GM18858 (cell line): ENCODE results near the gene SNX13.

Experiments used
- ATAC-seq: cut with Tn5 transposase; IDR thresholded peaks from one replicate; pipeline ENCODE4 v1.9.1; 2021; ENCODE audit not compliant: unreplicated experiment

Gene SNX13

DNA sequence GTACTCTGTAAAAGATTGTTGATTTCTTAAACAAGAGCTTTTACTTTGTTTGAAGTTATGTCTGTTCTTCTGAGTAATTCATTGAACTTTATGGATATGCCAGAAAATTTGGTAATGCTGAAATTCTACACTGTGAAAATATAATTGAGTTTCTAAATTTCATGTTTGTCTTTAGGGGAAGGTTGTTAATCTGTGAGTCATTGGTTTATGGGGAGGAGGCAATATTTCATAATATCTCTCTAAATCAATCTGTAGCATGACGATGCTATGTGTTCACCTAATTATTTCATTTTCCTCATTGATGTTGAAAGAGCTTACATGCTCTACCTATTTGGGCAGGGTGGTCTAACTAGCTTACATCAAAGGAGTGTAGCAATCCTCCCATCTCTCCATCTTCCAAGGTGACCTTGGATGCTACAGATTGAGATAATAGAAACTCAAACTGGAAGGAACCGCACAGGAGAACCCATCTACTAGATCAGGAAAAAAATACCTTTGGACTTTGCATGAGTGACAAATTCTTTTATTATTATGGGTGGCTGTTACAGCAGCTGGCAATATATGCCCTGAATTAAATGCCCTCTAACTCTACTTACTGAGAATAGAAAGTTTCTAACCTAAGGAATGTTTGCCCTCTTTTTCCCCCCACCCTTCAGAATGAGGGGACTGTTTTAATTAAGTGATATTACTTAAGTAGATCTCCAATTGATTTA lies 8.4 kb upstream of the SNX13 start:
- no peak for ATAC-seq

DNA sequence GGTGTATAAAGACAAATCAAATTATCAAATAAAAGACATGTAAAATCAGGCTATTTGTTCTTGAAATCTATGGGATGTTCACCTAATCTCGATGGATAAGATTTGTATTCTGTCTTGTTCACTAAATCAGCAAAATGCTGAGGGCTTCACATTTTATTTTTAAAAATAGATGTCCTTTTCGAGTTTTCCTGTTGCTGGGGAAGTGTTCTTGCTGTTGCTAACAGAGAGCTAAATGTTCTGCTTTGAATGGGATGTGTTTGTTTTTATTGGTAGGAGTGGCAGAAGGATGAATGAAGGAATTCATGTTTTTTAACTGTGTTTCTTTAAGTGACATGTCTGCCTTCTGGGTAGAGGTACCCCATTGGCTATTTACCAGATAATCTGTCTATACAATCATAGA lies 7.3 kb upstream of the SNX13 start:
- no peak for ATAC-seq

DNA sequence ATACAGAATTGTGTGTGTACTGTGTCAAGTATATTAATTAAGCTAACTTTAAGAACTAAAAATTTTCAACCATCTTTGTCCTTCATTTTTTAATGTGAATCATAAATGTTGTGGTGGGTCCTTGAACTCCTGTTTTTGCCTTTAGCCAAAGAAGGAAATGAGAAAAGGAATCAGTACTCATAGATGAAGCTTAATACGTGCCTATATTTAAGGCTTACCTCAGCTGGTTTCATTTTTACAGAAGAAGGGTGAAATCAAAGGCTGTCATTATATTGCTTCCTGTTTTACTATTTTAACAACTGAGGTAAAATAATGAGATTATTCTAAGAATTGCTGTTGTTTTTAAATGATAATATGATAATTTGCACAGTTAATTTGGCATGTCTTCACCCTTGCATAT lies 6.3 kb upstream of the SNX13 start:
- ATAC-seq: peak; percentile 74

DNA sequence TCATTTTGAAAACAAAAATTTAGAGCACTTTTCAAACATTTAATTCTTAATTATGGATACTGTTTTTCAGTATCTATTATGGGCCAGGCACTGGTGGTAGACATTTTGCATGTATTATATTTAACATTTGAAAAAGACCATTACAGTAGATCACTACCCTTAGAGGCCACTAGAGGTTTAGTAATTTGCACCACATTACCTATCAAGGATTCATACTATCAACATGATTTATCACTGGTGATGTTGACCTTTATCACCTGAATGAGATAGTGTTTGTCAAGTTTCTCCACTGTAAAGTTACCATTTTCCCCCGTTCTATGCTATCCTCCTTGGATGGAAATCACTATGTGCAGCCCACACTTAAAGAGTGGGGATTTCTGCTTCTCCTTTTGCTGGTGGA lies 4.4 kb upstream of the SNX13 start:
- no peak for ATAC-seq

DNA sequence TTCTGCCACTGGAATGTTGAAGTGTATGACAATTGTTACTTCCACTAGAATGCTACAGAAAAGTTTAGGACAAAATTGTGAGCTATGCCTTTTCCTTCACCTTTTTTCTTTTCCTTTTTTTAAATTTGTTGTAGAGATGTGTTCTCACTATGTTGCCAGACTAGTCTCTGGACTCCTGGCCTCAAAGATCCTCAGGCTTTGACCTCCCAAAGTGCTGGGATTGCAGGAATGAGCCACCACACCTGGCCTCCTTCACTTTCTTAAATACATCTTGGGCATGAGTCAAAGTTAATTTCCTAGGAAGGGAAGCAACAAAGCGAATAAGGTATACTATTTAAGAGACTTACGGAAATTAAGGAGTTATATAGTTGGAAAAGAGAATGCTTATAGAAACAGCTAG lies 2.7 kb upstream of the SNX13 start:
- ATAC-seq: no peak

DNA sequence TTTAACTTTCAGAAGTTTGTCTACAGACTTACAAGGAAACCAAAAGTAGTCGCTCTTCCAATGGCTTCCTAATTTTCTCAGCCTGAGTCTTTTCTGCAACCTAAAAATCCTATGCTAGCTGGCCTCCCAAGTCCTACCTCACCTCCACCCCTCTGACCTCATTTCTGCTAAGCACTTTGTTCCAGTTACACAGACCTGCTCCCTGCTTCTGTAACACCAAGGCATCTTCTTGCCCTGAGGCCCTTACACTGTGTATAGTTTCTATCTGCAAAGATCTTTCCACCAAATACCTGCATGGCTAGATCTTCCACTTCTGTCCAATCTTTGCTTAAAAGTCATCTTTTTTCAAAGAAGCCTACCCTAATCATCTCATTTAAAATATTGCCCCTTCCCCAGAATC lies 1.9 kb upstream of the SNX13 start:
- ATAC-seq: no peak

DNA sequence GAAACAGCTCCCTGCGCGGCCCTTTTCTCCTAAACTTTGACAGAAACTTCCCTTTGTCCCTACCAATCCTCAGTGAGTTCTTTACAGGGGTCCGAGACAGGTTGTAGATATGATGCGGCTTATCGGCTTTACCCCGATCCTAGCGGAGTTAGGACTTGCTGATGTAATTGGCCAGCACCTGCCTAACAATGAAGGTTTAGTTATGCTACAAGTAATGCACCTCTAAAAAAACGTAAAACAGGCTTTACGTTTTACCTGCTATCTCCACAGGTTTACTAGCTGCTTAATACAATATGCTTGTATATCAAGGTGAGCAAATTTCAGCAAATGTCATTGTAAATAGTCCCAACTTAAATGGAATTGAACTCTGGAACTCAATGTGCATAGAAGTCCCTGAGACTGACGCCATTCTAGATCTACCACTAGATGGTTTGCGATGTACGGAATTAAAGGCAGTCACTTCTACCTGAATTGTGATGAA lies 697 bp upstream of the SNX13 start:
- no peak for ATAC-seq

DNA sequence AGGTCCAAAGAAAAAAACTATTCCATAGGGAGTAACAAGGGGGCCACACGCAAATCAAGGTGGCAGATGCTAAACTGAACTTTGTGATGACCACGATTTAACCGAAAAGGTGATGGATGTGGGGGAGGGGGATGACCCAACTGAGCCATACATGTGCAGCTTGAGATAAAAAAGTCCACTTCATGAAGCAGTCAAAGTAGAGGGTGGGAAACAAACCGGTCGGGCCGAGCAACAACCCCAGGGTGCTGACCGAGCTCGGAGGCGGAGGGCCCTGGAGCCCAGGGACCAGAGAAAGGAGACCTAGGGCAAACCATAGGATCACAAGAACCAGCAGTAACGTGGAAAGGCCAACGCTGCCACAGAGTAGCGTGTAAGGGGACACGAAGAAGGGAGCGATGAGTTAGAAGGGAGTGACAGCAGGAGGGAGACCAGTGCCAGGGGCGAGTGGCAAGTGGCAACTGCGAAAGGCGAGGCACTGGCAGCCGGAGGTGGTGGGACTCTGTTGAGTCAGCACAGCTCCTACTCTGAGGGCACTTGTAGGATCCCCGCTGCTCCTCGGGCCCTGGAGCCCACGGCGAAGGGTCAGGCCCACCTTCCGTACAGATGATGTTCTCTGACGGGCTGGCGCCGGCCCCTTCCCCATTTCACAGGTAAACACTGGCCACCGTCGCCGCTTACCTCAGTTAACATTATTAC lies 540 bp downstream of the SNX13 start:
- ATAC-seq: peak; percentile 16

DNA sequence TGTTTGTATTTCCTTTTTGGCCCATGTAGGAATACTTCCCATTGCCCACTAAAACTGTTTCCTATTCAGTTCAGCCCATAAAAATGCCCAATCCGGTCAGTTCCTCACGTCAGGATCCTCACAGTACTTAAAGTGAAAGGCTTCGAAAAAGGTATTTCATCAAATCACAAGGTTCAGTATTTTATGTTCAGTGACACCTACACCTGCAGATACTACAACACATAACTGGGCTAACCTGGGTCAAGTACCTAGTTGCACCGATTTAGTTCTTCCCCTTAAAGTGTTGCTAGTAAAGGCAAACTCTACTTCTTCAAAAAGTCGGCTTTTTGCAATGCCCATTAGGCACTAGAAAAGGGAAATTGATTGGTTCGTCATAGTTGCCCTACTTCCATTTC lies 1.1 kb downstream of the SNX13 start:
- no peak for ATAC-seq

DNA sequence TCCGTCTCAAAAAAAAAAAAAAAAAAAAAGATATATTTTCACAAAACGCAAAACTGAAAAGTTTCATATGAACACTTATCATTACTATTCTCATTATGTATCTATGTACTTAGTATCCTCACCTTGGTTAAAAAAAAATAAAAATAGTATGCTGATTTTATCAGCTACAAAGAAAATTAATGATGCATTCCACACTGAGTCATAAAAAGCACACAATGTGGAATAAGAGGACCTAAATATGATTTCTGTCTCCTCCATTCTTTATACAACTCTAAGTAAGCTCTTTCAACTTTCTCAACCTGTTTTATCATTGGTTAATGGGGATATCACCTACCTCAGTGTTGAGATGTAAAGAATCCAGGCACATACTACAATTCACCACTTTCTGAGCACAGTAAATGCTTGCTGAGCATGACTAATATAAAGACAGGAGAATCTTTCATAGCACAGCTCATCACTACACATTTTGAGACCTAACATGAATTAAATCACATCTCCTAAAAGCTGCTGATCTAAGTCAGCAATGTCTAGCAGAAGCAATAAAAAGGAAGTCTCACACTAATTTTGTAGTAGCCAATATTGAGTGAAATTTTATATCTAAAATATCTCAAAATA lies 2.7 kb downstream of the SNX13 start:
- no peak for ATAC-seq

DNA sequence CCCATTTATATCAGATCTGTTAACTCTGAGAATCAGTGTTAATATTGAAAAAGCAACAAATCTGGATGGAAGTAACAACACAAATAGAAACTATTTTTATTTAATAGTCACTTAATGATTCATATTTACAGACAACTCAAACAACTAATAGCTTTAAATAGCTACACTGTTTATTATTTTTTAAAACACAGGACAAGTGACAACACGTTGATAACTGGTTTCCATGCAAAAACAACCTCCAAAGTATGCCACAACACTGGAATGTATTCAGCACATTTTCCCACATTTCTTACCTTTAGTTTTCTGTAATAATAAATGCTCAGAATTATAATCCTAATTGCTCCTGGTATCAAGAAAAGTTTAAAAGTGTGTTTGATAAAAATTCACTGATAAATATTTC lies 4.0 kb downstream of the SNX13 start:
- no peak for ATAC-seq

DNA sequence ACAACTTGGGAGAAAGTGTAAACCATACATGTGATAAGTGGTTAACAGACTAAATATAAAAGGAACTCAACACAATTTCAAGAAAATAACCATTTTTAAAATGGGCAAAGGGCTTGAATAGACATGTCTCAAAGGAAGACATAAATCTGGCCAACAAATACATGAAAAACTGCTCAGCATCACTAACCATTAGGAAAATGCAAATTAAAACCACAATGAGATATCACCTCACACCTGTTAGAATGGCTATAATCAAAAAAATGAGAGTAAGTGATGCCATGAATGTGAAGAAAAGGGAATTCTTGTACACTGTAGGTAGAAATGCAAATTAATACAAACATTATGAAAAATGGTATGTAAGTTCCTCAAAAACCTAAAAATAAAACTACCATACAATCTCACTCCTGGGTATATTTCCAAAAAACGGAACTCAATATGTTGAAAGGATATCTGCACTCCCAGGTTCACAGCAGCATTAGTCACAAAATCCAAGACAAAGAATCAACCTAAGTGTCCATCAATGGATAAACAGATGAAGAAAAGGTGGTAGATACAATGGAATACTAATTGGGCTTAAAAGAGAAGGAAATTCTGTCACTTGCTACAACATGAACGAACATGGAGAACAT lies 5.6 kb downstream of the SNX13 start:
- no peak for ATAC-seq

DNA sequence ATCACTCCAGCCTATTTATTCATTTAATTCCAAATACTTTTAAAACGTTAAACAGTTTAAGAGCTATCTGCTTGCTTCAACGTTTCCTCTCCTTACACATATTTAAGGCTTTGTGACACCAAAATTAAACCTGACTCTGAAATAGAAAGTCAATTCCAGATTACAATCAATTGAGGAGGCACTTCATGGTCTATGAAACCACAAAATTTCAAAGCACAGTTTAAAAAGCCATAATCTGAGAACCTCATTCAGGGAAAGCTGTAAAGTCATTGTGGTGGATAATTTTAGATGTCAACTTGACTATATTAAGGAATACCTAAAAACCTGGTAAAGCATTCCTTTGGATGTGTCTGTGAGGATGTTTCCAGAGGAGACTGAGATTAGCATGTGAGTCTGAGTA lies 6.2 kb downstream of the SNX13 start:
- no peak for ATAC-seq

DNA sequence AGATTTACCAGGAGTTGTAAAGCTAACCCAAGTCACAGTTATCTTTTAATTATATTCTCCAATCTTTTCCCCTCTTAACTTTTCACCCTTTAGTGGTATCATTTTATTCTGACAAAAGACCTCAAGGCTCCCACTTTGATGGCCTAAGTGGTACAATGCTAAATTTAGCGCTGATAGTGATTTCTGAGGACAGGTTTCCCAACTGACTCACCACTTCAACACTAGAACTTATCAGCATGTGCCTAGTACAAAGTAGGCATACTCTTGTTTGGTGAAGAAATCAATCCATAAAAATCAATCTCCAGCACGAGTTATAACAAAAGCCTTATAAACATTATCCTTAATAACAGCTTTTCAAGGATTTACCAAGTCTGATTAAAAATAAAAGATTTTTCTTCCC lies 7.5 kb downstream of the SNX13 start:
- ATAC-seq: no peak

DNA sequence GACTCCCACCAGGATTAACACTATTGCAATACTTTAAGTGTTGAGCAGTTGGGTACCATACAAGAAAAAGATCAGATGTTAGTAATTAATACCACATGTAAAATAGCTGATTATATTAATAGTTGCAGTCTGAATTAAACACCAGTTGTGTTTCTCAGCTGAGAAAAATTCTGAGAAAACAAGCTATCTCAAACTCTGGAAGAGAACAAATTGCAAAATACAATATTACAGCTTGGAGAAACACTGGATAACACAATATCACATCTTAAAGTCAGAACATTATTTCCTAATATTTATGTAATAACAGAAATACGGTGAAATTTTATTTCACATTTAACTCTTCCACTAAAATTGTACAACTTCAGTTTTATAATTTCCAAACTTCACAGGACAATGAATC lies 9.2 kb downstream of the SNX13 start:
- ATAC-seq: no peak

DNA sequence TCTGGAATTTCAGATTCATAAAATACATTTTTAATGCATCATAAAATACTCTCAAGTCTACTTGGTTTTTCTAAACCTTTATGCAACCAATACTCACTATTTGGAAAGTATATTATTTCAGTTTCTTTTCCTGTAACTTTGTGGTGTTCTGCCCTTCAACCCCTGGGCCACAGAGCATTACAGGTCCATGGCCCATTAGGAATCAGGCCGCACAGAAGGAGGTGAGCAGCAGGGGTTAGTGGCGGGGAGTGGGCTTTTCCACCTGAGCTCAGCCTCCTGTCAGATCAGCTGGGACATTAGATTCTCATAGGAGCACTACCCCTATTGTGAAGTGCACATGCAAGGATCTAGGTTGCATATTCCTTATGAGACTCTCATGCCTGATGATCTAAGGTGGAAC lies 9.7 kb downstream of the SNX13 start:
- ATAC-seq: no peak

DNA sequence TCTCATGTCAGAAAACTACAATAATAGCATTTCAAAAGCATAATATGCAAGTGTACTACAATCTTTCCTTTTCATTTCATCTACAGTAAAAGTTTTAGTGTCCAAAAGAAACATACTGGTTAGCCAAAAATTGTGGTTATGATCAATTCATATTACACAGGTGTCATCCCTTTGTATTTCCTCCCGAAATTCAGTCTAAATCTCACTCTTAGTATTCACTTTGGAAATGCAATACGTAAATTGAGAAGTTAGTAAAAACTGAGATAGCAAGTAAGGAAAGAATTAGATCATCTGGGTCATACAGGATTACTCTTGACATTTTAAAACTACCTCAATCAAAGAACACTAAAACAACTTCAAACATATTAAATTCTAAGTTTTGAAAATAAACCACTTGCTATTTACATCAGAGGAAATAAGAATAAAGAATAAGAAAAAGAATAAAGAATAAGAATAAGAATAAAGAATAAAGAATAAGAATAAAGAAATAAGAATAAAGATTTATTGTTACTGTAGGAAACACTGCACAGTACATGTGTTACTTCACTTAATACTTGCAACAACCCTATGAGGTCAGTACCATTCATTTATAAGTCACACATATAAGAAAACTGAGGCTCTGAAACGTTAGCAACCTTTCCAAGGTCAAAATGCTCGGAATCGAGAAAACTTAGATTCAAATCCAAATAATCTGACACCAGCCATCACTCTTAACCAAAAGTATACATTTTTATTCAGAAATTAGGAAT lies 10.5 kb downstream of the SNX13 start:
- ATAC-seq: no peak

DNA sequence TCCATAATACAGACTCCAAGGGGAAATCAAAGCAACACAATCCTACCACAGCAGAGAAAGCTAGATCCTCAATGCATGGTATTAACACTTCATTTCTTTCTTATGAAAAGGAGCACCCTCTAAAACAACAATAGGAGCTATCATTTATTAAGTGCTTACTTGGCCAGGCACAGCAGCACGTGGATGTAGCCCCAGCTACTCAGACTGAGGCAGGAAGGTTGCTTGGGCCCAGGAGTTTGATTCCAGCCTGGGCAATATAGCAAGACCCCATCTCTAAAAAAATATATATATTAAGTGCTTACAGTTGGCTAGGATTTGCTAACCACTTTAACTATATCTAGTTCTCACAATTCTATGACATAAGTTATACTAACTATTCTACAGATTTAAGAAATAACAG lies 12.2 kb downstream of the SNX13 start:
- ATAC-seq: no peak

DNA sequence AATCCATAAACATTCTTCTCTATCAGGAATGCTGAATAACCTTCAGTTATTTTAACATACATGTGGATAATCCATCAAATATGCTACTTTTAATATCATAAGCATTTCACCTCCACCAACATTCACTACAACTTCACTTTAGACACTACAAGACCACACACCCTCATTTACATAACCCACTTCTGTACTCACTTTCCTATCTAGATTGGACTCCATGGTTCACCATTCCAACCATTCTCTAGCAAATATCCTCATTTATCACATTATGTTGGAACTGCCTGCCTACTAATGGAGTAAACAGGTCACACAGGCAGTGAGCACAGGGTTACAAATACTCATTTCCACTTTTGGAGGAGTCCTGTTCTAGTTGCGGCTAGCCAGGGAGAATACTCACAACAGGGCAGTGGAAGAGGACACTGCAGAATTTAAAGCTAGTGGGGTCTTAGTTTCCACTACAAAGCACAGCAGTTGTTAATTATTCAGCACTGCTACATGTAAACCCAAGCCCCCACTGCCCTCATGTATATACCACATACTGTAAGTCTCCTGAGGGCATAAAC lies 18.4 kb downstream of the SNX13 start:
- ATAC-seq: no peak

DNA sequence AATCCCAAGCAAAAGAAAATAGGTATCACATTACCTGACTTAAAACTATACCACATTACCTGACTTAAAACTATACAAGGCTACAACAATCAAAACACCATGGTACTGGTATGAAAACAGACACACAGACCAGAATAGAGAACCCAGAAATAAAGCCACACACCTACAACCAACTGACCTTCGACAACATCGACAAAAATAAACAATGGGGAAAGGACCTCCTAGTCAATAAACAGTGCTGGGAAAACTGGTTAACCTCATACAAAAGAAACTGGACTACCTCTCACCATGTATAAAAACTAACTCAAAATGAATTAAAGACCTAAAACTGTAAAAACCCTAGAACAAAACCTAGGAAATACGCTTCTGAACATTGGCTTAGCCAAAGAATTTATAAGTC lies 22.5 kb downstream of the SNX13 start:
- no peak for ATAC-seq

DNA sequence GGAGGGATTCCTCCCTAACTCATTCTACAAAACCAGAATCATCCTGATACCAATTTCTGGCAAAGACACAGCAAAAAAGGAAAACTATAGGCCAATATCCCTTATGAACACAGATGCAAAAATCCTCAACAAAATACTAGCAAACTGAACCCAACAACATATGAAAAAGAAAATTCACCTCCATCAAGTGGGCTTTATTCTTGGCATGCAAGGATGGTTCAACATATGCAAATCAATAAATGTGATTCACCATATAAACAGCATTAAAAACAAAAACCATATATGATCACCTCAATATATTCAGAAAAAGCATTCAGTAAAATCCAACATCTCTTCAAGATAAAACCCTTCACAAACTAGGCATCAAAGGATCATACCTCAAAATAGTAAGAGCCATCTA lies 23.5 kb downstream of the SNX13 start:
- no peak for ATAC-seq
